CD4-positive, alpha-beta T cell (primary cell): ENCODE measurements around the gene CDH8. TPM values are rescaled to one million over a fixed set of nuclear protein-coding genes. Genes with fewer than 3 reads are reported as not detected.

ENCODE experiments used
- ATAC-seq: fragments of 200-7000 bp; cut with Tn5 transposase; one replicate; pipeline ENCODE4 v1.10.0; 2022; ENCODE audit warnings: mild to moderate bottlenecking; ENCODE audit not compliant: poor library complexity
- CTCF ChIA-PET: fragments of 350-600 bp; sonication (Branson Sonifier 250); formaldehyde crosslinking; loops from one replicate; lab custom pipeline; 2021; ENCODE audit warnings: antibody characterized with exemption, inconsistent platforms; lab: Charles Lee
- POLR2A ChIA-PET: fragments of 350-600 bp; sonication (Branson Sonifier 250); formaldehyde crosslinking; loops from one replicate; lab custom pipeline; 2021; ENCODE audit warnings: antibody characterized with exemption, inconsistent platforms; lab: Charles Lee
- DNase-seq, 14 experiments: peaks; one replicate each; pipeline ENCODE4 v3.0.0-alpha.2; 2013 to 2020; ENCODE audit warnings: mixed read lengths in 2 of 14
- H3K27ac ChIP-seq, 2 donors: one replicate each; pipeline versions ENCODE4 v1.5.1 to v1.7.0; 2013; ENCODE audit warnings: low read length in 2 of 2, low read depth in 1 of 2, mild to moderate bottlenecking in 1 of 2
- H3K27me3 ChIP-seq, 2 experiments: 1 replicate in 1 of 2; 2 replicates in 1 of 2; pipeline versions ENCODE4 v1.6.1 to v1.7.0; 2013; ENCODE audit warnings: low read length in 2 of 2, control low read depth in 1 of 2, mild to moderate bottlenecking in 1 of 2, moderate library complexity in 1 of 2; ENCODE audit not compliant: insufficient read depth in 2 of 2, control insufficient read depth in 1 of 2
- H3K36me3 ChIP-seq: one replicate; pipeline ENCODE4 v1.6.1; 2013; ENCODE audit warnings: low read length, control low read depth; ENCODE audit not compliant: insufficient read depth
- H3K4me1 ChIP-seq: one replicate; pipeline ENCODE4 v1.6.1; 2013; ENCODE audit warnings: low read length, control low read depth; ENCODE audit not compliant: insufficient read depth
- H3K4me3 ChIP-seq: one replicate; pipeline ENCODE4 v1.5.1; 2013; ENCODE audit warnings: mild to moderate bottlenecking, low read length, moderate library complexity
- H3K9me3 ChIP-seq, 2 experiments: 1 replicate in 1 of 2; 2 replicates in 1 of 2; pipeline versions ENCODE4 v1.6.1 to v1.7.0; 2013; ENCODE audit warnings: low read length in 2 of 2, mild to moderate bottlenecking in 2 of 2, control low read depth in 1 of 2, moderate library complexity in 1 of 2; ENCODE audit not compliant: control insufficient read depth in 1 of 2, insufficient read depth in 1 of 2
- H3K27ac Mint-ChIP-seq: one replicate; pipeline ENCODE4 v1.8.0; 2020; ENCODE audit warnings: mixed read lengths
- H3K27me3 Mint-ChIP-seq: one replicate; pipeline ENCODE4 v1.8.0; 2021; ENCODE audit warnings: mixed read lengths
- H3K36me3 Mint-ChIP-seq: one replicate; pipeline ENCODE4 v1.8.0; 2021; ENCODE audit warnings: low read depth, mixed read lengths
- H3K4me1 Mint-ChIP-seq: one replicate; pipeline ENCODE4 v1.8.0; 2021; ENCODE audit warnings: low read depth, mixed read lengths
- H3K4me3 Mint-ChIP-seq: one replicate; pipeline ENCODE4 v1.8.0; 2020; ENCODE audit warnings: mild to moderate bottlenecking, mixed read lengths
- H3K9me3 Mint-ChIP-seq: one replicate; pipeline ENCODE4 v1.8.0; 2020; ENCODE audit warnings: mixed read lengths
- CTCF ChIP-seq: fragments of 200-600 bp; IDR thresholded peaks from one replicate; pipeline ENCODE4 v1.8.0; 2022; ENCODE audit warnings: antibody characterized with exemption, mild to moderate bottlenecking
- intact Hi-C, 2 experiments: fragments of 100-400 bp; cut with DNase I in 1 of 2; cut with micrococcal nuclease in 1 of 2; formaldehyde crosslinking; loops; one replicate each; pipeline versions ENCODE4 v1.15.1 to v1.9.0; 2023 to 2025; cut with DNase I, micrococcal nuclease
- total RNA-seq, 174 experiments: library from RNA in 2 of 174; stranded (reverse) in 2 of 174; gene quantifications; one replicate each; pipeline ENCODE4 v1.2.3 and lab custom pipeline; 2021 to 2026

The CDH8 gene
- total RNA-seq, 2 experiments from 2014 or later, result not detected

GRCh38 chr16:61834082-61834481 lies 202.2 kb downstream of the CDH8 start:
- Mint-ChIP-seq H3K4me1 (no peaks in the 10 kb centered on the region), H3K36me3 (no peaks in the 10 kb centered on the region), H3K27me3 (no peaks in the 10 kb centered on the region), H3K4me3 (no peak overlapping the region), H3K9me3 (peaks cover 16% of the 10 kb centered on the region), H3K27ac (no peak overlapping the region)
- POLR2A ChIA-PET, result no interaction called here
- ATAC-seq (no peak), DNase-seq (no peak)
- CTCF ChIA-PET, result no interaction called here
- TF ChIP-seq CTCF, result no peak
- no peaks in the 10 kb centered on the region for H3K4me1 ChIP-seq
- no peaks in the 10 kb centered on the region for H3K36me3 ChIP-seq
- no peak overlapping the region for H3K27ac ChIP-seq
- H3K9me3 ChIP-seq, result peaks cover 0 to 9% of the 10 kb centered on the region in 2 experiments
- H3K4me3 ChIP-seq, result no peak overlapping the region
- H3K27me3 ChIP-seq, result no peaks in the 10 kb centered on the region
- intact Hi-C loops, result no loop called here

- no peak for TF ChIP-seq CTCF
These were observed 204.8 kb downstream of the CDH8 start for GRCh38 chr16:61831351-61831917.

GRCh38 chr16:61829631-61830030 lies 206.6 kb downstream of the CDH8 start:
- Histone ChIP-seq H3K27ac (no peak overlapping the region), H3K4me1 (no peaks in the 10 kb centered on the region), H3K9me3 (peaks cover 0 to 9% of the 10 kb centered on the region in 2 experiments), H3K36me3 (no peaks in the 10 kb centered on the region), H3K4me3 (no peak overlapping the region), H3K27me3 (no peaks in the 10 kb centered on the region)
- Mint-ChIP-seq H3K36me3 (no peaks in the 10 kb centered on the region), H3K27ac (no peak overlapping the region), H3K4me1 (no peaks in the 10 kb centered on the region), H3K4me3 (no peak overlapping the region), H3K27me3 (no peaks in the 10 kb centered on the region), H3K9me3 (peaks cover 17% of the 10 kb centered on the region)
- ChIA-PET POLR2A (no interaction called here), CTCF (no interaction called here)
- ATAC-seq, result no peak
- no peak for TF ChIP-seq CTCF
- intact Hi-C loops, result no loop called here
- no peak for DNase-seq

More at GRCh38 chr16:61831351-61831917, 204.8 kb downstream of the CDH8 start:
- H3K4me3 Mint-ChIP-seq, result no peak overlapping the region
- Histone ChIP-seq H3K4me1 (no peaks in the 10 kb centered on the region), H3K9me3 (peaks cover 0 to 9% of the 10 kb centered on the region in 2 experiments), H3K4me3 (no peak overlapping the region), H3K27ac (no peak overlapping the region), H3K27me3 (no peaks in the 10 kb centered on the region), H3K36me3 (no peaks in the 10 kb centered on the region)
- ChIA-PET POLR2A (no interaction called here), CTCF (no interaction called here)
- intact Hi-C loops, result no loop called here
- no peak for ATAC-seq
- H3K27me3 Mint-ChIP-seq, result no peaks in the 10 kb centered on the region
- no peak overlapping the region for H3K27ac Mint-ChIP-seq
- DNase-seq, result no peak
- H3K36me3 Mint-ChIP-seq, result no peaks in the 10 kb centered on the region
- H3K4me1 Mint-ChIP-seq, result no peaks in the 10 kb centered on the region
- peaks cover 16% of the 10 kb centered on the region for H3K9me3 Mint-ChIP-seq
